ENCODE data around the gene USP28.

The USP28 gene

GRCh38 chr11:113907152-113907551 is 31.8 kb upstream of the USP28 start:
- Histone ChIP-seq H3K27me3 (ENCODE audit: insufficient read depth, poor library complexity, severe bottlenecking) (peaks cover 18% of the 10 kb centered on the region), H3K4me1 (ENCODE audit: insufficient read depth, poor library complexity, severe bottlenecking) (no peaks in the 10 kb centered on the region), H3K4me3 (ENCODE audit: severe bottlenecking) (no peak overlapping the region), H3K9me3 (ENCODE audit: severe bottlenecking) (no peaks in the 10 kb centered on the region), H3K36me3 (ENCODE audit: low read depth) (no peaks in the 10 kb centered on the region), H3K27ac (ENCODE audit: poor library complexity, severe bottlenecking) (no peak overlapping the region)
- TF ChIP-seq, protein P1, sequence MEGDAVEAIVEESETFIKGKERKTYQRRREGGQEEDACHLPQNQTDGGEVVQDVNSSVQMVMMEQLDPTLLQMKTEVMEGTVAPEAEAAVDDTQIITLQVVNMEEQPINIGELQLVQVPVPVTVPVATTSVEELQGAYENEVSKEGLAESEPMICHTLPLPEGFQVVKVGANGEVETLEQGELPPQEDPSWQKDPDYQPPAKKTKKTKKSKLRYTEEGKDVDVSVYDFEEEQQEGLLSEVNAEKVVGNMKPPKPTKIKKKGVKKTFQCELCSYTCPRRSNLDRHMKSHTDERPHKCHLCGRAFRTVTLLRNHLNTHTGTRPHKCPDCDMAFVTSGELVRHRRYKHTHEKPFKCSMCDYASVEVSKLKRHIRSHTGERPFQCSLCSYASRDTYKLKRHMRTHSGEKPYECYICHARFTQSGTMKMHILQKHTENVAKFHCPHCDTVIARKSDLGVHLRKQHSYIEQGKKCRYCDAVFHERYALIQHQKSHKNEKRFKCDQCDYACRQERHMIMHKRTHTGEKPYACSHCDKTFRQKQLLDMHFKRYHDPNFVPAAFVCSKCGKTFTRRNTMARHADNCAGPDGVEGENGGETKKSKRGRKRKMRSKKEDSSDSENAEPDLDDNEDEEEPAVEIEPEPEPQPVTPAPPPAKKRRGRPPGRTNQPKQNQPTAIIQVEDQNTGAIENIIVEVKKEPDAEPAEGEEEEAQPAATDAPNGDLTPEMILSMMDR (IDR thresholded peaks at IDR 0.05; ENCODE audit: poor library complexity, severe bottlenecking) = no peak
- no peak for DNase-seq (ENCODE audit: low spot score)
- ATAC-seq (ENCODE audit: low read depth) = no peak

GRCh38 chr11:113906516-113906915 is 31.1 kb upstream of the USP28 start:
- ATAC-seq (ENCODE audit: low read depth) = no peak

DNA sequence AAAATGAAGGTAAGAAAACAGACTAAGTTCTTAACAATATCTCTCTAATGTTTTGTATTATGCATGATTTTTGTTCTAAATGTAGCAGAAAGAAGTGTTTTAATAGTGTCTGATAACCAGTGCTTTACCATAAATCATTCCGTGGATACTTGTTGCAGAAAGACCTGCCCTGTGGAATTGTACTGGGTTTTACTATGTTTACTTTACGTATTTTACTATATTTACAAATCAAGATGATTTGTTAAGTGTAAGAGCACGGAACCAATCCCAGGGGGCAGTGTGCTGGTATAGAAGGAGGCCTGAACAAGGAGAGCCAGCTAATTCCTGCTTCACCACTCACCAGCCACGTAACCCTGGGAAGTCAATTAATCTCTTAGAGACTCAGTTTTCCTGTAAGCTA is 30.7 kb upstream of the USP28 start:
- H3K9me3 ChIP-seq (ENCODE audit: severe bottlenecking) = no peaks in the 10 kb centered on the region
- no peak for DNase-seq (ENCODE audit: low spot score)
- no peak overlapping the region for H3K27ac ChIP-seq (ENCODE audit: poor library complexity, severe bottlenecking)
- H3K4me3 ChIP-seq (ENCODE audit: severe bottlenecking) = no peak overlapping the region
- H3K36me3 ChIP-seq (ENCODE audit: low read depth) = no peaks in the 10 kb centered on the region
- H3K4me1 ChIP-seq (ENCODE audit: insufficient read depth, poor library complexity, severe bottlenecking) = no peaks in the 10 kb centered on the region
- TF ChIP-seq, protein P1 (IDR thresholded peaks at IDR 0.05; ENCODE audit: poor library complexity, severe bottlenecking) = no peak
- no peak; the same call in 2 of the 3 replicates for ATAC-seq (ENCODE audit: low read depth)
- peaks cover 18% of the 10 kb centered on the region for H3K27me3 ChIP-seq (ENCODE audit: insufficient read depth, poor library complexity, severe bottlenecking)

More at GRCh38 chr11:113906516-113906915, 31.1 kb upstream of the USP28 start:
- no peak overlapping the region for H3K4me3 ChIP-seq (ENCODE audit: severe bottlenecking)
- H3K4me1 ChIP-seq (ENCODE audit: insufficient read depth, poor library complexity, severe bottlenecking) = no peaks in the 10 kb centered on the region
- no peaks in the 10 kb centered on the region for H3K9me3 ChIP-seq (ENCODE audit: severe bottlenecking)
- TF ChIP-seq, protein P1 (IDR thresholded peaks at IDR 0.05; ENCODE audit: poor library complexity, severe bottlenecking) = no peak
- H3K27me3 ChIP-seq (ENCODE audit: insufficient read depth, poor library complexity, severe bottlenecking) = peaks cover 18% of the 10 kb centered on the region
- no peak overlapping the region for H3K27ac ChIP-seq (ENCODE audit: poor library complexity, severe bottlenecking)
- H3K36me3 ChIP-seq (ENCODE audit: low read depth) = no peaks in the 10 kb centered on the region
- no peak for DNase-seq (ENCODE audit: low spot score)

DNA sequence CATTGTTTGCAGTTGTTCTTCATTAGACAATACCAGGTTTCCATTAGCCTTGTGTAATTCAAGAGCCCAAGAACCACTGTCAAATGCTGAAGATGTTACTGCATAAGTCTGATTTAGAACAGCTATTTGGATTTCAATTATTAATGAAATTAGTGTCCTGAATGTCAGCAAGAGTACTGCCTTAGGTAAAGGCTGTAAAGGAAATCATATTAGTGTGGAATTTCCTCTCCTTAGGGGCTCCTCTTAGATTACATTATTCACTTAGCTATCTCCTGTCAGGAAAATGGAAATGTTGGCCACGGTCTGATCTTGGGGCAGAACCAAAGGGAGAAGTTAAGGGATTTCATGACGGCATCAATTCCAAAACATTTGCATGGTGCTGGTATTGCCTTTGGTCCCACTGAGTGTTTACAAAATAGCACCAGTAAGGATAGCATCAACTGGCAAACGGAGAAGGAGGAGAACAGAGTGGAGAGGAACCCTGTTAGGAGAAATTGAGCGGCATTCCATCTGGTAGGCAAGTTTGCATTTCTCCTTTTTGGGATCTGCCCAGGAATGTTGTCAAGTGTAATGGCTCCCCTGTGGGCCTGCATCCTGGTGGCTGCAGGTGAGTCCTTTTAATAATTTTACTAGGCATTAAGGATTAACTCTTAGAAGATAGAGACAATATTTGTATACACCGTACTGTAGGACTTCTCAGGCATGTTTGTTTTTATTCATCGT is 29.2 kb upstream of the USP28 start, which contains the start of gene HTR3B:
HTR3B (plus strand) TSS at position 418 of the 723 bp plus-strand sequence; CDS start at position 556, 138 bp downstream.
- ATAC-seq (ENCODE audit: low read depth) (no peak), DNase-seq (ENCODE audit: low spot score) (no peak)
- Histone ChIP-seq H3K27me3 (ENCODE audit: insufficient read depth, poor library complexity, severe bottlenecking) (peaks cover 18% of the 10 kb centered on the region), H3K9me3 (ENCODE audit: severe bottlenecking) (no peaks in the 10 kb centered on the region), H3K4me1 (ENCODE audit: insufficient read depth, poor library complexity, severe bottlenecking) (no peaks in the 10 kb centered on the region), H3K27ac (ENCODE audit: poor library complexity, severe bottlenecking) (no peak within 1 kb of the TSS), H3K36me3 (ENCODE audit: low read depth) (no peaks in the 10 kb centered on the region), H3K4me3 (ENCODE audit: severe bottlenecking) (no peak within 1 kb of the TSS)
- TF ChIP-seq, protein P1 (IDR thresholded peaks at IDR 0.05; ENCODE audit: poor library complexity, severe bottlenecking) = no peak

- H3K27me3 ChIP-seq (ENCODE audit: insufficient read depth, poor library complexity, severe bottlenecking) = no peaks in the 10 kb centered on the region
- TF ChIP-seq, protein P1 (IDR thresholded peaks at IDR 0.05; ENCODE audit: poor library complexity, severe bottlenecking) = no peak
- H3K4me3 ChIP-seq (ENCODE audit: severe bottlenecking) = no peak overlapping the region
- ATAC-seq (ENCODE audit: low read depth) (no peak), DNase-seq (ENCODE audit: low spot score) (no peak)
- H3K36me3 ChIP-seq (ENCODE audit: low read depth) = no peaks in the 10 kb centered on the region
- no peak overlapping the region for H3K27ac ChIP-seq (ENCODE audit: poor library complexity, severe bottlenecking)
- H3K9me3 ChIP-seq (ENCODE audit: severe bottlenecking) = no peaks in the 10 kb centered on the region
- no peaks in the 10 kb centered on the region for H3K4me1 ChIP-seq (ENCODE audit: insufficient read depth, poor library complexity, severe bottlenecking)
These were observed 25.8 kb upstream of the USP28 start for GRCh38 chr11:113901141-113901540.
